ENCODE data around the gene FANCI. TPM values are rescaled to one million over a fixed set of nuclear protein-coding genes. Genes with fewer than 3 reads are reported as not detected.

The FANCI gene
- total RNA-seq, 4 donors from 2014 or later, result 0.80 to 3.3 (median 2.7) TPM

DNA sequence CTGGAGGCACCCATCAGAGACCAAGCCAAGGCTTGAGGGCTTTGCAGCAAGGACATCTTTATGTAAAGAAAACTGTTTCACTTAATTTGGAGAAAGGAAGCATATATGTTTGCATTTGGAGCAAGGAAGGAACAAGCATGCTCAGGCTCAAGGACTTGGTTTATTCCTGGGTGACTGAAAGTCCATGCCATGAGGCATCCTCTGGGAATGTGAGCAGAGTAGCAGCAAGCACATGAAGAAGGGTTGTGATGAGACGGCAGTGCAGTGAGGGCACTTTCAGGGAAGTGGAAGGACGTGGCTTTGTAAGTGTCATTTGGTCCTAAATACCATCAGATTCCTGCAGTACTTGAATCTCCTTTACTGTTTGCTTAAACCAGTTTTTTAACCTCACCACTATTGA, 64.0 kb downstream of the FANCI start:
- Histone ChIP-seq H3K4me3 (no peak overlapping the region), H3K4me1 (no peaks in the 10 kb centered on the region), H3K27me3 (no peaks in the 10 kb centered on the region), H3K9me3 (no peaks in the 10 kb centered on the region), H3K27ac (no peak overlapping the region), H3K36me3 (no peaks in the 10 kb centered on the region)
- TF ChIP-seq, protein P1, sequence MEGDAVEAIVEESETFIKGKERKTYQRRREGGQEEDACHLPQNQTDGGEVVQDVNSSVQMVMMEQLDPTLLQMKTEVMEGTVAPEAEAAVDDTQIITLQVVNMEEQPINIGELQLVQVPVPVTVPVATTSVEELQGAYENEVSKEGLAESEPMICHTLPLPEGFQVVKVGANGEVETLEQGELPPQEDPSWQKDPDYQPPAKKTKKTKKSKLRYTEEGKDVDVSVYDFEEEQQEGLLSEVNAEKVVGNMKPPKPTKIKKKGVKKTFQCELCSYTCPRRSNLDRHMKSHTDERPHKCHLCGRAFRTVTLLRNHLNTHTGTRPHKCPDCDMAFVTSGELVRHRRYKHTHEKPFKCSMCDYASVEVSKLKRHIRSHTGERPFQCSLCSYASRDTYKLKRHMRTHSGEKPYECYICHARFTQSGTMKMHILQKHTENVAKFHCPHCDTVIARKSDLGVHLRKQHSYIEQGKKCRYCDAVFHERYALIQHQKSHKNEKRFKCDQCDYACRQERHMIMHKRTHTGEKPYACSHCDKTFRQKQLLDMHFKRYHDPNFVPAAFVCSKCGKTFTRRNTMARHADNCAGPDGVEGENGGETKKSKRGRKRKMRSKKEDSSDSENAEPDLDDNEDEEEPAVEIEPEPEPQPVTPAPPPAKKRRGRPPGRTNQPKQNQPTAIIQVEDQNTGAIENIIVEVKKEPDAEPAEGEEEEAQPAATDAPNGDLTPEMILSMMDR (IDR thresholded peaks at IDR 0.05 in 4 of 5, conservative IDR thresholded peaks at IDR 0.05 in 1 of 5), result no peak
- no peak for TF ChIP-seq POLR2A (IDR thresholded peaks at IDR 0.05)
- ATAC-seq (no peak), DNase-seq (no peak)
- in situ Hi-C loops (cut with MboI; ENCODE audit: low sequenced_read_pairs in 4 of 4) (no loop called here), intact Hi-C loops (cut with DNase I; ENCODE audit: low total_unique reads) (no loop called here)

DNA sequence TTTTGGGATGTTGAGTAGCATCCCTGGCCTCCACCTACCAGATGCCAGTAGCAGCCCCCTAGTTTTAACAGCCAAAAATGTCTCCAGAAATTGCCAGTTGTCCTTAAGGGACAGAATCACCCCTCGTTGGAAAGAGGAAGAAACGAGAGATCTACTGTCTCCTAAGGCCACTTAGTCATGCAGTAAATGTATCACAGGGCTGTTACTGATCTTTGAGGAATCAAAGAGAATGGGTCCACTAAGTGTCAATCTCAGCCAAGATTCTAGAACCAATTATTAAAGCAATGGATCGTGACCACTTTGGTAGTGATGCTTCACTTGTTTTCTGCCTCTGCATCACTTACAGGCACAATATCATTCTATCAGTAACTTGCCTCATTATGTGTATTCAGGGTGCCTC, 64.5 kb downstream of the FANCI start:
- no peaks in the 10 kb centered on the region for H3K9me3 ChIP-seq

DNA sequence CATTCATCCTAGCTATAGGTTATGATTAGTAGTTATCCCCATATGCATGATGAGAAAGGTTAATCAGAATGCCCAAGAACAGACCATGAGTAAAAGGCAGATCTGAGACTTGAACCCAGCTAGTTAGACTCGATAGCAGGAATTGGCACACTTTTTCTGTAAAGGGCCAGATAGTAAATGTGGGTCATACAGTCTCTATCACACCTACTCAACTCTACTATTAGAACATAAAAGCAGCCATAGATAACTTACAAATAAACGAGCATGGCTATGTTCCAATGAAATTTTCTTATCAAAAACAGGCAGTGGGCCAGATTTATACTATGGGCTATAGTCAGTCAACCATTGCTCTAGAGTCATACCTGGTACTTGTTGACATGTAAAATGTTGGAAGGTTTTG, 66.2 kb downstream of the FANCI start:
- intact Hi-C loops (cut with DNase I; ENCODE audit: low total_unique reads) (no loop called here), in situ Hi-C loops (cut with MboI; ENCODE audit: low sequenced_read_pairs in 4 of 4) (no loop called here)
- TF ChIP-seq, protein P1 (IDR thresholded peaks at IDR 0.05 in 4 of 5, conservative IDR thresholded peaks at IDR 0.05 in 1 of 5), result no peak
- TF ChIP-seq POLR2A (IDR thresholded peaks at IDR 0.05), result no peak
- H3K4me3 ChIP-seq, result no peak overlapping the region
- no peak for DNase-seq
- H3K27me3 ChIP-seq, result no peaks in the 10 kb centered on the region
- H3K9me3 ChIP-seq, result no peaks in the 10 kb centered on the region
- no peak for ATAC-seq
- peaks cover 0 to 3% of the 10 kb centered on the region in 2 donors for H3K36me3 ChIP-seq
- no peak overlapping the region for H3K27ac ChIP-seq
- no peaks in the 10 kb centered on the region for H3K4me1 ChIP-seq

More for the DNA sequence above, 64.5 kb downstream of the FANCI start:
- H3K36me3 ChIP-seq, result no peaks in the 10 kb centered on the region
- DNase-seq (no peak), ATAC-seq (no peak)
- H3K4me3 ChIP-seq, result no peak overlapping the region
- H3K4me1 ChIP-seq, result no peaks in the 10 kb centered on the region
- no peaks in the 10 kb centered on the region for H3K27me3 ChIP-seq
- intact Hi-C loops (cut with DNase I; ENCODE audit: low total_unique reads), result no loop called here
- TF ChIP-seq POLR2A (IDR thresholded peaks at IDR 0.05), result no peak
- TF ChIP-seq, protein P1 (IDR thresholded peaks at IDR 0.05 in 4 of 5, conservative IDR thresholded peaks at IDR 0.05 in 1 of 5), result no peak
- H3K27ac ChIP-seq, result no peak overlapping the region
- in situ Hi-C loops (cut with MboI; ENCODE audit: low sequenced_read_pairs in 4 of 4), result no loop called here

DNA sequence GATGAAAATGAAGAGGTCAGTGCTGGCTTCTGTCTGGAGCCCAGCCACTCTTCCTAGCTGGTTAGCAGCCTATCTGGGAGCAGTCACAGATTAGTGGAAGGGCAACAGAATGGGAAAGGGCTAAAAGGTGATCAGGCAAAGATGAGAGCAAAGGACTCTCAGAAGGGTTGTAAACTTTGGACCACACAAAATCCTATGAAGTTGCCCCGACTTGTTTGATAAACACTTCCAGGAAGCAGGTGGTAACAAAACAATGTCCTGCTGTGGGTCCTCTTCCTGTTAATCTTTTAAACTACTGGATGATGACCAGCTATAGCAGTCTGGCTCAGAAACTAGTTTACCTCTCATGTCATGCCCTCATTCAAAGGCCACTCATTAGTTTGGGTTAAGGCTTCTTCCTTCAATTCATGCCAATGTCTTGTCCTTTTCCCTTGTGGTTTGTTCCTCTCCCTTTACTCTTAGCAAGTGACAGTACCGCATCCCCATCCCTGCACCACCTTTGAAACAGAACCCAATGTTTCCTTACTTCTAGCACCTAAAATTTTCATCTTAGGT, 71.7 kb downstream of the FANCI start:
- Histone ChIP-seq H3K9me3 (no peaks in the 10 kb centered on the region), H3K36me3 (peaks cover 4 to 56% of the 10 kb centered on the region in 2 donors), H3K27ac (no peak overlapping the region), H3K27me3 (no peaks in the 10 kb centered on the region), H3K4me1 (no peaks in the 10 kb centered on the region), H3K4me3 (no peak overlapping the region)
- ATAC-seq, result no peak
- no peak for DNase-seq
- no peak for TF ChIP-seq POLR2A (IDR thresholded peaks at IDR 0.05)
- TF ChIP-seq, protein P1 (IDR thresholded peaks at IDR 0.05 in 4 of 5, conservative IDR thresholded peaks at IDR 0.05 in 1 of 5), result no peak
- intact Hi-C loops (cut with DNase I; ENCODE audit: low total_unique reads), result no loop called here
- in situ Hi-C loops (cut with MboI; ENCODE audit: low sequenced_read_pairs in 4 of 4), result no loop called here

DNA sequence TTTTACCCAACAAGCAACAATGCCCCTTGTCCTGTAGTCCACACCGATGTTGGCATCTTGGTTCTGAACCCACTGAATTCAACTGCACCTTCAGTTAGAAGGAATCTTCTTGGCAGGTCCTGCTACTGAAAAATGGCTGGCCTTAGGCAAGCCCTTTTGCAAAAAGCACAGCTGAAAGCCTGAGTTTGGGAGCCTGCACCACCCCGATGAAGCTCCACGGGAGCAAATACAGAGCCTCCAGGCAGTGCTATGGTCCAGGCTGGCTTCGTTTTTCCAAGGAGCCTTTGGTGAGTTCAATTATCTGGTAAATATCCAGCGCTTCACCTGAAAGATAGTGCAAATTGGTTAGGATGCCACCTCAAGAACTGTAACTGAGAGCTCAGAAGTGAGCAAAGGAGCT, 72.7 kb downstream of the FANCI start:
- intact Hi-C loops (cut with DNase I; ENCODE audit: low total_unique reads) (no loop called here), in situ Hi-C loops (cut with MboI; ENCODE audit: low sequenced_read_pairs in 4 of 4) (no loop called here)
- Histone ChIP-seq H3K27me3 (no peaks in the 10 kb centered on the region), H3K4me3 (no peak overlapping the region), H3K27ac (no peak overlapping the region), H3K4me1 (no peaks in the 10 kb centered on the region), H3K9me3 (no peaks in the 10 kb centered on the region), H3K36me3 (peaks cover 4 to 67% of the 10 kb centered on the region in 2 donors)
- no peak for DNase-seq
- no peak for ATAC-seq
- TF ChIP-seq, protein P1 (IDR thresholded peaks at IDR 0.05 in 4 of 5, conservative IDR thresholded peaks at IDR 0.05 in 1 of 5), result no peak
- no peak for TF ChIP-seq POLR2A (IDR thresholded peaks at IDR 0.05)

Data from gastrocnemius medialis (tissue), 4 donors.